HepG2 (cell line): ENCODE data around the gene NFE2L3.

Source experiments
- NFE2 ChIP-seq: sonication (generic); formaldehyde crosslinking; IDR thresholded peaks from 2 replicates; pipeline ENCODE4 v1.4.0; 2020; ENCODE audit warnings: missing genetic modification reagents
- PTBP1 ChIP-seq: fragments of 200-400 bp; formaldehyde crosslinking; IDR thresholded peaks from 2 replicates; pipeline ENCODE4 v1.6.1; 2018; ENCODE audit warnings: low read length, low read depth; ENCODE audit not compliant: poor library complexity, severe bottlenecking
- ZBTB21 ChIP-seq: sonication (generic); formaldehyde crosslinking; IDR thresholded peaks from 2 replicates; pipeline ENCODE4 v1.4.0; 2020; ENCODE audit warnings: missing genetic modification reagents
- ZNF660 ChIP-seq: sonication (generic); formaldehyde crosslinking; IDR thresholded peaks from 2 replicates; pipeline ENCODE4 v1.5.1; 2020; ENCODE audit warnings: mild to moderate bottlenecking, low read depth, missing genetic modification reagents, borderline replicate concordance

- no peak for TF ChIP-seq NFE2 (CRISPR knock-in tag)
- TF ChIP-seq PTBP1: no peak
- TF ChIP-seq ZBTB21 (CRISPR knock-in tag): no peak
- no peak for TF ChIP-seq ZNF660 (CRISPR knock-in tag)
Observed at GRCh38 chr7:26135076-26135475, 16.9 kb upstream of the NFE2L3 start.
